NCI-H69 (cell line): ENCODE measurements around the gene LAS1L.
A peak's percentile ranks its signal among the peaks of the same experiment; 100 is the strongest.
"Not testable (repeated sequence)": the region's sequence is repeated elsewhere in the genome, so short reads cannot be mapped to it uniquely, and the experiment has no call there.

Experiments
- DNase-seq: peaks from one replicate; lab custom pipeline; 2025; lab: John Stamatoyannopoulos, UW

The LAS1L gene

GRCh38 chrX:65534450-65535292 is at the start of gene LAS1L:
Gene LAS1L, minus strand, starts transcription at chrX:65534787. Its CDS starts 72 bp downstream, at chrX:65534715.
- DNase-seq: peak; percentile 94

GRCh38 chrX:65582450-65583082 is 48.0 kb upstream of the LAS1L start:
- no peak for DNase-seq

GRCh38 chrX:65581661-65582339 is 47.2 kb upstream of the LAS1L start:
- DNase-seq: peak; percentile 38

- DNase-seq: no peak
These were observed 43.8 kb upstream of the LAS1L start for GRCh38 chrX:65578346-65578745.

- no peak for DNase-seq
These were observed 41.6 kb upstream of the LAS1L start for GRCh38 chrX:65576160-65576559.

- DNase-seq: no peak
These were observed 40.4 kb upstream of the LAS1L start for GRCh38 chrX:65575022-65575421.

GRCh38 chrX:65574356-65574755 is 39.8 kb upstream of the LAS1L start:
- DNase-seq: no peak

GRCh38 chrX:65572971-65573370 is 38.4 kb upstream of the LAS1L start:
- no peak for DNase-seq

- DNase-seq: not testable (repeated sequence)
These were observed 28.3 kb upstream of the LAS1L start for GRCh38 chrX:65562850-65563249.

GRCh38 chrX:65551489-65552339 is 17.1 kb upstream of the LAS1L start:
- no peak for DNase-seq

GRCh38 chrX:65551086-65551485 is 16.5 kb upstream of the LAS1L start:
- no peak for DNase-seq

GRCh38 chrX:65545456-65545855 is 10.9 kb upstream of the LAS1L start:
- DNase-seq: no peak

- DNase-seq: no peak
These were observed 2.6 kb upstream of the LAS1L start for GRCh38 chrX:65537229-65537628.

- peak; percentile 0 for DNase-seq
These were observed 1.7 kb upstream of the LAS1L start for GRCh38 chrX:65536291-65536690.

GRCh38 chrX:65532016-65532415 is 2.6 kb downstream of the LAS1L start:
- no peak for DNase-seq

- peak; percentile 24 for DNase-seq
These were observed 5.8 kb downstream of the LAS1L start for GRCh38 chrX:65528705-65529340.

- no peak for DNase-seq
These were observed 6.3 kb downstream of the LAS1L start for GRCh38 chrX:65528293-65528692.

- no peak for DNase-seq
These were observed 10.4 kb downstream of the LAS1L start for GRCh38 chrX:65524139-65524538.

GRCh38 chrX:65522739-65523372 is 11.7 kb downstream of the LAS1L start:
- DNase-seq: no peak

GRCh38 chrX:65519530-65519929 is 15.1 kb downstream of the LAS1L start:
- not testable (repeated sequence) for DNase-seq

GRCh38 chrX:65518980-65519379 is 15.6 kb downstream of the LAS1L start:
- DNase-seq: not testable (repeated sequence)
